Glutamatergic neuron (in vitro differentiated cells): ENCODE results near the gene DOP1A. TPM values are rescaled to one million over a fixed set of nuclear protein-coding genes. Genes with fewer than 3 reads are reported as not detected.
A peak's percentile ranks its signal among the peaks of the same experiment; 100 is the strongest.

Source experiments
- DNase-seq: peaks from one replicate; pipeline ENCODE4 v3.0.0; 2022
- H3K27ac Mint-ChIP-seq: one replicate; pipeline ENCODE4 v1.8.0; 2020; ENCODE audit warnings: mild to moderate bottlenecking, mixed read lengths, inconsistent platforms; ENCODE audit not compliant: unreplicated experiment
- H3K27me3 Mint-ChIP-seq: one replicate; pipeline ENCODE4 v1.8.0; 2020; ENCODE audit warnings: mild to moderate bottlenecking, moderate library complexity, mixed read lengths, inconsistent platforms; ENCODE audit not compliant: unreplicated experiment
- H3K36me3 Mint-ChIP-seq: one replicate; pipeline ENCODE4 v1.8.0; 2020; ENCODE audit warnings: mild to moderate bottlenecking, mixed read lengths, inconsistent platforms; ENCODE audit not compliant: unreplicated experiment
- H3K4me1 Mint-ChIP-seq: one replicate; pipeline ENCODE4 v1.8.0; 2020; ENCODE audit warnings: mild to moderate bottlenecking, low read depth, mixed read lengths, inconsistent platforms; ENCODE audit not compliant: unreplicated experiment
- H3K4me3 Mint-ChIP-seq: one replicate; pipeline ENCODE4 v1.8.0; 2020; ENCODE audit warnings: mild to moderate bottlenecking, mixed read lengths, inconsistent platforms; ENCODE audit not compliant: unreplicated experiment
- H3K9me3 Mint-ChIP-seq: one replicate; pipeline ENCODE4 v1.8.0; 2020; ENCODE audit warnings: mild to moderate bottlenecking, moderate library complexity, mixed read lengths, inconsistent platforms; ENCODE audit not compliant: unreplicated experiment
- long read RNA-seq: library from polyadenylated mRNA; unstranded; transcript quantifications from one replicate; pipeline ENCODE4 v2.0.0, GENCODE V29; 2020; ENCODE audit not compliant: unreplicated experiment
- total RNA-seq: library from RNA; stranded (reverse); fragmentation: NEBNext Ultra II Directional; extraction: Animal tissue kit (Norgen Biotek cat#: 25700); gene quantifications from one replicate; pipeline ENCODE4 v1.2.1, GENCODE V29; 2021; ENCODE audit not compliant: unreplicated experiment
- TF ChIP-seq, protein P1 (sequence below): fragments of 200-600 bp; sonication (generic); IDR thresholded peaks from one replicate; pipeline ENCODE4 v1.5.0; 2021; ENCODE audit not compliant: partially characterized antibody, unreplicated experiment

The DOP1A gene, protein sequence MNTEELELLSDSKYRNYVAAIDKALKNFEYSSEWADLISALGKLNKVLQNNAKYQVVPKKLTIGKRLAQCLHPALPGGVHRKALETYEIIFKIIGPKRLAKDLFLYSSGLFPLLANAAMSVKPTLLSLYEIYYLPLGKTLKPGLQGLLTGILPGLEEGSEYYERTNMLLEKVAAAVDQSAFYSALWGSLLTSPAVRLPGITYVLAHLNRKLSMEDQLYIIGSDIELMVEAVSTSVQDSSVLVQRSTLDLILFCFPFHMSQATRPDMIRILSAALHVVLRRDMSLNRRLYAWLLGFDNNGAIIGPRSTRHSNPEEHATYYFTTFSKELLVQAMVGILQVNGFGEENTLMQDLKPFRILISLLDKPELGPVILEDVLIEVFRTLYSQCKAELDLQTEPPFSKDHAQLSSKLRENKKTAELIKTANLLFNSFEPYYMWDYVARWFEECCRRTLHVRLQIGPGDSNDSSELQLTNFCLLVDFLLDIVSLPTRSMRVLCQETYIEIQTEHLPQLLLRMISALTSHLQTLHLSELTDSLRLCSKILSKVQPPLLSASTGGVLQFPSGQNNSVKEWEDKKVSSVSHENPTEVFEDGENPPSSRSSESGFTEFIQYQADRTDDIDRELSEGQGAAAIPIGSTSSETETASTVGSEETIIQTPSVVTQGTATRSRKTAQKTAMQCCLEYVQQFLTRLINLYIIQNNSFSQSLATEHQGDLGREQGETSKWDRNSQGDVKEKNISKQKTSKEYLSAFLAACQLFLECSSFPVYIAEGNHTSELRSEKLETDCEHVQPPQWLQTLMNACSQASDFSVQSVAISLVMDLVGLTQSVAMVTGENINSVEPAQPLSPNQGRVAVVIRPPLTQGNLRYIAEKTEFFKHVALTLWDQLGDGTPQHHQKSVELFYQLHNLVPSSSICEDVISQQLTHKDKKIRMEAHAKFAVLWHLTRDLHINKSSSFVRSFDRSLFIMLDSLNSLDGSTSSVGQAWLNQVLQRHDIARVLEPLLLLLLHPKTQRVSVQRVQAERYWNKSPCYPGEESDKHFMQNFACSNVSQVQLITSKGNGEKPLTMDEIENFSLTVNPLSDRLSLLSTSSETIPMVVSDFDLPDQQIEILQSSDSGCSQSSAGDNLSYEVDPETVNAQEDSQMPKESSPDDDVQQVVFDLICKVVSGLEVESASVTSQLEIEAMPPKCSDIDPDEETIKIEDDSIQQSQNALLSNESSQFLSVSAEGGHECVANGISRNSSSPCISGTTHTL (N-terminal part only)
- 40.8 TPM for total RNA-seq
- long read RNA-seq, partial matches to known transcripts = 1 of 2 reads
- long read RNA-seq, other reads (novel, unspliced or antisense) = 1 of 2 reads

DNA sequence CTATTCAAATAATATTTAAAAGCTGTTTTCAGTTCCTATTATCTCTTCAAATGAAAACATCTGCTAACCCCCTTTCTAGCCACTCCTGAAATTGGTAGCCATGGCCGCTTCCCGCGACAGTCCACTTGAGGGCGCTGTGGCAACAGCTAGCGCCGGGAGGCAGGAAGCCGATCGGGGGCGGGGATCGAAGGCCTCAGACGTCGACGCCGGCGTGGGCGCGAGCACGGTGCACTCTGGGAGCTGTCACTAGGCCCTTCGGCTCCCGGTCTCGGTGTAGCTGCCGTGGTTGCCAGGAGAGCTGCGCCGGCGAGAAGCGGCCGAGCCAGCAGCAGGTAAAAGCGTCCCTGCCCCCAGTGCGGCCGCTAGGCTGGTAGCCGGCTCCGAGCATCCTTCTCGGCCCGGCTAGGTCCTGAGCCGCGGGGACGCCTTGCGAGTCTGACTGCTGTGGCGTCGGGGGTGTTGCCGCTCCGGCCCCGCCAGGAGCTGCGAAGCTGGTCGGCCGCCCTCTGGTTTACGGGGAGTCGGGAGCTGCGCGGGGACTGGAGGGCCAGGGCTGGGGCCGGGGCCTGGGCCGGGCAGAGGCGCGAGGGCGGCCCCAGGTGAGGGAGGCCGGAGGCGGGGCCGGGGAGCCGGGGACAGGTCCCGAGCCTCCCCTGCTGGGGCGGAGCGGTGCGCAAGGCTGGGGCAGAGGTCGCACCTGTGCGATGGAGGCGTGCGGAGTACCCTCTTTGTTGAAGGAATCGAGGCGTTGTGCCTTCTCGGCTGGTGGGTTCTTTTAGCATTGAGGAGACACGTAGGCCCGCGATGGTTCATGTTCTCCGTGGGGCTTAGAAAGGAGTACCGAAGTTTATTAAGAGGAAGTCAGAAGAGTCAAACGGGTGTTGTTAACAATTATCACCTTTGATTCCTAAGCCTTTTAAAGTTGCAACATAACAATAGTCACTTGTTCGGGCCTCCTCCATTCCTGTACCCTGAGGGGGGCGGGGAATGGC is at the start of gene DOP1A:
Gene DOP1A, plus strand, starts transcription at position 224 of the 992 bp plus-strand sequence. CDS start 29,307 bp downstream, outside the sequence.
- peaks cover 6% of the 10 kb centered on the region for H3K4me1 Mint-ChIP-seq
- peaks cover 2% of the 10 kb centered on the region for H3K9me3 Mint-ChIP-seq
- no peaks in the 10 kb centered on the region for H3K36me3 Mint-ChIP-seq
- H3K27ac Mint-ChIP-seq = peak within 1 kb of the TSS; percentile 86
- peaks cover 4% of the 10 kb centered on the region for H3K27me3 Mint-ChIP-seq
- TF ChIP-seq, protein P1, sequence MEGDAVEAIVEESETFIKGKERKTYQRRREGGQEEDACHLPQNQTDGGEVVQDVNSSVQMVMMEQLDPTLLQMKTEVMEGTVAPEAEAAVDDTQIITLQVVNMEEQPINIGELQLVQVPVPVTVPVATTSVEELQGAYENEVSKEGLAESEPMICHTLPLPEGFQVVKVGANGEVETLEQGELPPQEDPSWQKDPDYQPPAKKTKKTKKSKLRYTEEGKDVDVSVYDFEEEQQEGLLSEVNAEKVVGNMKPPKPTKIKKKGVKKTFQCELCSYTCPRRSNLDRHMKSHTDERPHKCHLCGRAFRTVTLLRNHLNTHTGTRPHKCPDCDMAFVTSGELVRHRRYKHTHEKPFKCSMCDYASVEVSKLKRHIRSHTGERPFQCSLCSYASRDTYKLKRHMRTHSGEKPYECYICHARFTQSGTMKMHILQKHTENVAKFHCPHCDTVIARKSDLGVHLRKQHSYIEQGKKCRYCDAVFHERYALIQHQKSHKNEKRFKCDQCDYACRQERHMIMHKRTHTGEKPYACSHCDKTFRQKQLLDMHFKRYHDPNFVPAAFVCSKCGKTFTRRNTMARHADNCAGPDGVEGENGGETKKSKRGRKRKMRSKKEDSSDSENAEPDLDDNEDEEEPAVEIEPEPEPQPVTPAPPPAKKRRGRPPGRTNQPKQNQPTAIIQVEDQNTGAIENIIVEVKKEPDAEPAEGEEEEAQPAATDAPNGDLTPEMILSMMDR = peak; percentile 97
- peak; percentile 98 for DNase-seq
- peak within 1 kb of the TSS; percentile 90 for H3K4me3 Mint-ChIP-seq

GRCh38 chr6:83019741-83020140 is 47.7 kb upstream of the DOP1A start:
- no peak for DNase-seq
- no peaks in the 10 kb centered on the region for H3K4me1 Mint-ChIP-seq
- TF ChIP-seq, protein P1 = no peak
- H3K4me3 Mint-ChIP-seq = no peak overlapping the region
- no peaks in the 10 kb centered on the region for H3K27me3 Mint-ChIP-seq
- peaks cover 7% of the 10 kb centered on the region for H3K36me3 Mint-ChIP-seq
- H3K9me3 Mint-ChIP-seq = peaks cover 1% of the 10 kb centered on the region
- H3K27ac Mint-ChIP-seq = no peak overlapping the region

DNA sequence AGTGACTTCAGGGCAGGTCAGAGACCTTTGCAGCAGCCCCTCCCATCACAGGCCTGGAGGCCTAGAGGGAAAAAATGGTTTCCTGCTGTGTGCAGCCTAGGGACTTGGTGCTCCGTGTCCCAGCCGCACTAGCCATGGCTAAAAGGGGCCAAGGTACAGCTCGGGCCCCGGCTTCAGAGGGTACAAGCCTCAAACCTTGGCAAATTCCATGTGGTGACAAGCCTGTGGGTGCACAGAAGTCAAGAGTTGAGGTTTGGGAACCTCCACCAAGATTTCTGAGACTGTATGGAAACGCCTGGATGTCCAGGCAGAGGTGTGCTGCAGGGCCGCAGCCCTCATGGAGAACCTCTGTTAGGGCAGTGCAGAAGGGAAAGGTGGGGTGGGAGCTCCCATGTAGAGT is 35.8 kb upstream of the DOP1A start:
- Mint-ChIP-seq H3K4me1 (no peaks in the 10 kb centered on the region), H3K9me3 (peaks cover 6% of the 10 kb centered on the region), H3K27ac (no peak overlapping the region), H3K36me3 (peaks cover 45% of the 10 kb centered on the region), H3K27me3 (peaks cover 3% of the 10 kb centered on the region), H3K4me3 (no peak overlapping the region)
- TF ChIP-seq, protein P1 = no peak
- DNase-seq = no peak

DNA sequence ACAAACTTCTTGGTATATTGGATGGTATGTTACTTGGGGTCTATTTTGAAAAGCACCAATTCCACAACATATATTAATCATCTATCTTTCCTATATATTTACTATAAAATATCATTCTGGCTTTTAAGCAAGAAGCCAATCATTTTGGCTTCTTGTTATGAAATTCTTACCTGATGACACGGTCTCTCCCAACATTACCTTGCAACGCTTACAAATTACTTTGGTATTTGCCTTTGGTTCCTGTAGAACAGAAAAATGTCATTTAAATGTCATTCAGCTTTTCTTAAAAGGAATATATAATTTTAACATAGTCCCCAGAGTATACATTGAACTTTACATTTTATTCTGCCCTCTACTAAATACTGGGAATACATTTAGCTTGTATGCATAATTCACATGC is 29.2 kb upstream of the DOP1A start:
- Mint-ChIP-seq H3K4me1 (peaks cover 6% of the 10 kb centered on the region), H3K27me3 (peaks cover 3% of the 10 kb centered on the region), H3K27ac (no peak overlapping the region), H3K36me3 (peaks cover 13% of the 10 kb centered on the region), H3K9me3 (no peaks in the 10 kb centered on the region), H3K4me3 (no peak overlapping the region)
- no peak for DNase-seq
- TF ChIP-seq, protein P1 = no peak
